ENCODE data around the gene CA14.
"Not testable (repeated sequence)": the region's sequence is repeated elsewhere in the genome, so short reads cannot be mapped to it uniquely, and the experiment has no call there.

GRCh38 chr1:150208460-150208859 lies 49.1 kb upstream of the CA14 start:
- TF ChIP-seq POLR2AphosphoS5 (IDR thresholded peaks at IDR 0.05; ENCODE audit: low read depth, low read length); SMC3 (IDR thresholded peaks at IDR 0.05; ENCODE audit: low read depth, low read length); IRF3 (IDR thresholded peaks at IDR 0.05; ENCODE audit: low read depth, low read length); FOXJ3 (CRISPR knock-in tag; IDR thresholded peaks at IDR 0.05); EP300 (IDR thresholded peaks at IDR 0.05; ENCODE audit: borderline replicate concordance in 1 of 2, low read depth in 1 of 2, low read length in 1 of 2); SIN3A (IDR thresholded peaks at IDR 0.05; ENCODE audit: borderline replicate concordance, low read depth, low read length); CHD2 (IDR thresholded peaks at IDR 0.05; ENCODE audit: low read length, partially characterized antibody); RCOR1 (IDR thresholded peaks at IDR 0.05; ENCODE audit: low read length); ELF1 (IDR thresholded peaks at IDR 0.05): not testable (repeated sequence)
- TF ChIP-seq, protein P1, sequence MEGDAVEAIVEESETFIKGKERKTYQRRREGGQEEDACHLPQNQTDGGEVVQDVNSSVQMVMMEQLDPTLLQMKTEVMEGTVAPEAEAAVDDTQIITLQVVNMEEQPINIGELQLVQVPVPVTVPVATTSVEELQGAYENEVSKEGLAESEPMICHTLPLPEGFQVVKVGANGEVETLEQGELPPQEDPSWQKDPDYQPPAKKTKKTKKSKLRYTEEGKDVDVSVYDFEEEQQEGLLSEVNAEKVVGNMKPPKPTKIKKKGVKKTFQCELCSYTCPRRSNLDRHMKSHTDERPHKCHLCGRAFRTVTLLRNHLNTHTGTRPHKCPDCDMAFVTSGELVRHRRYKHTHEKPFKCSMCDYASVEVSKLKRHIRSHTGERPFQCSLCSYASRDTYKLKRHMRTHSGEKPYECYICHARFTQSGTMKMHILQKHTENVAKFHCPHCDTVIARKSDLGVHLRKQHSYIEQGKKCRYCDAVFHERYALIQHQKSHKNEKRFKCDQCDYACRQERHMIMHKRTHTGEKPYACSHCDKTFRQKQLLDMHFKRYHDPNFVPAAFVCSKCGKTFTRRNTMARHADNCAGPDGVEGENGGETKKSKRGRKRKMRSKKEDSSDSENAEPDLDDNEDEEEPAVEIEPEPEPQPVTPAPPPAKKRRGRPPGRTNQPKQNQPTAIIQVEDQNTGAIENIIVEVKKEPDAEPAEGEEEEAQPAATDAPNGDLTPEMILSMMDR (IDR thresholded peaks at IDR 0.05): not testable (repeated sequence)
- TF ChIP-seq, protein P2, sequence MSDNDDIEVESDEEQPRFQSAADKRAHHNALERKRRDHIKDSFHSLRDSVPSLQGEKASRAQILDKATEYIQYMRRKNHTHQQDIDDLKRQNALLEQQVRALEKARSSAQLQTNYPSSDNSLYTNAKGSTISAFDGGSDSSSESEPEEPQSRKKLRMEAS (IDR thresholded peaks at IDR 0.05; ENCODE audit: low read depth): not testable (repeated sequence)
